ENCODE data around the gene SERPINC1.

- TF ChIP-seq CTCF (IDR thresholded peaks at IDR 0.05; ENCODE audit: insufficient read depth, low read depth, low read length) = no peak
- TF ChIP-seq EZH2 (IDR thresholded peaks at IDR 0.05; ENCODE audit: insufficient read depth, low read length) = no peak
Observed at GRCh38 chr1:173893611-173894010, 23.5 kb downstream of the SERPINC1 start.
